DMS79 treated with DMSO at 0.1 percent for 48 hours (cell line): ENCODE measurements around the gene DCHS2.

Source experiments
- DNase-seq: peaks from one replicate; lab custom pipeline; 2025; lab: John Stamatoyannopoulos, UW

Gene DCHS2

GRCh38 chr4:154491341-154492271 lies at the start of gene DCHS2:
TSS of gene DCHS2 (minus strand) at chr4:154491799. CDS start at chr4:154491355, 444 bp downstream.
- peak; percentile 7 for DNase-seq

- no peak for DNase-seq
Observed at GRCh38 chr4:154534296-154534695, 42.7 kb upstream of the DCHS2 start.

DNA sequence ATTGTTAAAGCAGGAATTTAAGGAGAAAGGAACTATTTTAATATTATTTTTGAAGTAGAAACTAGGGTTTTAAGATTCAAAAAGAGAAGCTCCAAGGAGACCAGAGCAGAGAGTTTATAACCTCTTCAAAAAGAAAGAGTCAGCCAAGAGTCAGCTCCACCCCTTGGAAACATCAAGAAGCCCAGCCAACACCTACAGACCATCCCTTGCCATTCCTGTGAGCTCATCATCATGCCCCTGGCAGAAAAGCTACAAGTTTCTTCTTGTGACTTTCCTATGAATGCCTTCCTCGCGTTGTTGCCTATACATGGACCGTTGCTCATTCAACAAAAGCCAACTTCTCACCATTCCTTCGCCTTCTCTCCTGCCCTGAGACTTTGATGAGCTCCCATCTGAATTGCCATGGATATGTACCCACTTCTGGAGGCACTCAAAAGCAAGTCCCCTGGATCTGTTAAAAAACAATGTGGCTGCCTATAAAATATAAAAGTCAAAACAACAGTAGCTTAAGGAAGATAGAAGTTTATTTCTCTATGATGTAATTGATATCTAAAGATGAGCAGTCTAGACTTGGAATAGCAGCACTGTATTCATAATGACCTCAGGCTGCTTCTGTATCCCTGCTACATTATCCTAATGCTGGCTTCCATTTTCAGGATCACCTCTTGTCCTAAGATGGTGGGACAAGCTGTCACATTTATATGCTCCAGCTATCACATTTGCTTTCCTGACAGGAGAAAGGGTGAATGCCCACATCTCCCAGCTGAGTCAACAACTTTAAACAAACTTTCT lies 38.3 kb upstream of the DCHS2 start:
- no peak for DNase-seq

DNA sequence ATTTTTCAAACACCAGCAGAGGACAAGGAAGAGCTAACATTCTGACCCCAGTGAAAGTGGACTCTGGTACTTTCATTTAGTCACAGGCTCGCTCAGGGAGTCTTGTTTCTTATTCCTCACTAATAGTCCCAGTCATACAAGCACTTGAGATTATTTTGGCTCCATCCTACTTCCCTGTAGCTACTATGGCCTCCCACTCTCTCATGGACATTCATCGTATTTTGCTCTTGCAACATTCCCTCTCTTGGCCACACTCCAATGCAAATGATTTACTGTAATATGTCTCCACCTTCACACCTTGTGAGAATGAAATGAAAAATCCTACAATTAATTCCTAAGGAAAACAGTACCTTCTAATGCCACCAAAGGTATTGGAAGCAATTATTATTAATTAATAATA lies 37.3 kb upstream of the DCHS2 start:
- no peak for DNase-seq

DNA sequence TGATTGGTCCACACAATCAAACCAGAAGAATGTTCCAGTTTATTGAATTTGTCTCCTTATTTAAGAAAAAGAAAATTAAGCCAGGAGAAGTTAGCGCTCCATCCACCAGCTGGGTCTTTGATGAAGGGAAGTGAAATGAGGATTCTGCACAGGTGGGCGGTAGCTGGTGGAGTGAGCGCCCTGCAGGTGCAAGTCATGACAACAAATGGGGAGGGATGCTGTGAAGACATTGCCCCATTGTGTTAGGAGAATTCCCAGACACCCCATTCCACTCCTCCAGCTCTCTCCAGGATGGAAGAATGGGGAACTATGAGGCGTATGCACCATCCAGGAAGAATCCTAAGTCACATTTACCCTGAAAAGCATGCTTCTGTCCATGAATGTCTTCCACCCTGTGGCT lies 35.7 kb upstream of the DCHS2 start:
- DNase-seq: no peak

DNA sequence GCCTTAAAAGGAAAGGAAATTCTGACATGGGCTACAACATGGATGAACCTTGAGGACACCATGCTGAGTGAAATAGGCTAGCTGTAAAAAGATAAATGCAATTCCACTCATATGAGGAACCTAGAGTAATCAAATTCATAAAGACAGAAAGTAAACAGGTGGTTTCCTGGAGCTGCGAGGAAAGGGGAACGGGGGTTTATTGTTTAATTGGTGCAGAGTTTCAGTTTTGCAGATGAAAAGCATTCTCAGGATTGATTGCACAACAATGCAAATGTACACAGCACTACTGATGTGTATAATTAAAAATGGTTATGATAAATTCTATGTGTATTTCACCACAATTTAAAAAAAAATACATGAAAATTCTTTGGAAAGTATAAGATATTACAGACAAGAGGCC lies 34.6 kb upstream of the DCHS2 start:
- no peak for DNase-seq

DNA sequence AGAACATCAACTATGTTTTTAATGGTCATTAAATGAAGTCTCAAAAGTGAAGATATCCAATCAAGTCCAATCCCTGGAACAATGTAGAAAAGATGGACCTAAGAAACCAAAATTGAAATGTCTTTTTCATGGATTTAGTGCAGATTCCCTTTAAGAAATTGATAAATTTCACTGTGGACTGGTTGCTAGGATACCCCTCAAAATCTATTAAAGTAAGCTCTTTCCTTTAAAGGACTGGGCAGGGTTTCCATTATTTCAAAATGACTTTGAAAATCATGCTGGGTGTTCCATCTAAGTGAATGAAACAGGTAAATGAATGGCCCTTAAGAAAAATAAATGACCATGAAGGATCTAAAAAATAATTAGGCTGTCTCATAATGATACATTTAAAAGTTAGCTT lies 30.0 kb upstream of the DCHS2 start:
- DNase-seq: no peak

DNA sequence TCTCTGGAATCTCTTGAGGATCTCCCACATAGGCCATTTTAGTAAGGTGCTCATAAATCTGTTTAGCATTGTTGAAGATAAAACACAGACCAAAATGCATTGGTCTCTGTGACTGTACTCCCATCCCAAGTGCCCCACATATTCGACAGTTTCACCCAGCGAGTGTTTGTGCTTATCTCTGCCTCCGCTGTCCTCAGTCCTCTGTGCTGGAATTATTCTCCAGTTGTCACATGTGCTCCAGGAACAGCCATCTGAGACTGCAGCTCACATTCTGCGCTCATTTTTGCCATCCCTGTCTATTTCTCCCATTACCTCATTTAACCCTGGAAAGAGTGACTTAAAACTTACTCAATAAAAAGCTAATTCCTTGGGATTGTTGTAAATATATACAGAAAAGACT lies 27.6 kb upstream of the DCHS2 start:
- DNase-seq: no peak

- no peak for DNase-seq
Observed at GRCh38 chr4:154517591-154517990, 26.0 kb upstream of the DCHS2 start.

- no peak for DNase-seq
Observed at GRCh38 chr4:154516318-154517029, 24.9 kb upstream of the DCHS2 start.

GRCh38 chr4:154511981-154512380 lies 20.4 kb upstream of the DCHS2 start:
- no peak for DNase-seq

DNA sequence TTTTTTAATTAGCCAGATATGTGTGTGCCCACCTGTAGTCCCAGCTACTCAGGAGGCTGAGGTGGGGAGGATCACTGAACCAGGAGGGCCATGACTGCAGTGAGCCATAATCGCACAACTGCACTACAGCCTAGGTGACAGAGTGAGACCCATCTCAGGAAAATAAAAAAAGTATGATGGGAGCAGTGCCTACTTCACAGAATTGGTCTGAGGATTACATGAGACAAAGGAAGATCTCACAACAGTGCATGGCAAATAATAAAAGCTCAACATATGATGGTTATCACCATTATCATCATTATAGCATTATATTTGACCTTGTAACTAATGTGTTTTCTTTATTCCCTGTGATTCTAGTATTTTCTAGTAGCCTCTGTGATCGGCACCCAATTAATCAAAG lies 19.9 kb upstream of the DCHS2 start:
- DNase-seq: no peak

GRCh38 chr4:154507156-154507555 lies 15.6 kb upstream of the DCHS2 start:
- DNase-seq: no peak

GRCh38 chr4:154506253-154506652 lies 14.7 kb upstream of the DCHS2 start:
- no peak for DNase-seq

- no peak for DNase-seq
Observed at GRCh38 chr4:154503598-154503997, 12.0 kb upstream of the DCHS2 start.

DNA sequence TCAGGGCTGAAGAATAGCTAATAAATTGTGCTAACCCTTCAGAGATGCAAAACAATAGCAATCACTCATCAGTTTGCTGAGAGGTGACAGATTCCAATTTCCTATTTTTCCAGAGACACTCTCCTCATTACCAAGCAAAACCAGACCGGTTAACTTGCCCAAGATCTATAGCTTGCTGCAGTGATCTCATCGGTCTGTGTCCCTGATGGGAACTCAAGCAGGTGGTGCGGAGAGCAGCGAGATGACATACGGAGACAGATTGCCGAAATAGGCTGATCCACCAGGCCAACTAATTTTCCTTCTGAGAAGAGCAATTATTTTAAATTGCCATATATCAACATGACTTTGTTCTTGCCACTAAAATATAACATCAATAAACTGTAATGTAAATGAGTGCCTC lies 10.5 kb upstream of the DCHS2 start:
- DNase-seq: no peak

DNA sequence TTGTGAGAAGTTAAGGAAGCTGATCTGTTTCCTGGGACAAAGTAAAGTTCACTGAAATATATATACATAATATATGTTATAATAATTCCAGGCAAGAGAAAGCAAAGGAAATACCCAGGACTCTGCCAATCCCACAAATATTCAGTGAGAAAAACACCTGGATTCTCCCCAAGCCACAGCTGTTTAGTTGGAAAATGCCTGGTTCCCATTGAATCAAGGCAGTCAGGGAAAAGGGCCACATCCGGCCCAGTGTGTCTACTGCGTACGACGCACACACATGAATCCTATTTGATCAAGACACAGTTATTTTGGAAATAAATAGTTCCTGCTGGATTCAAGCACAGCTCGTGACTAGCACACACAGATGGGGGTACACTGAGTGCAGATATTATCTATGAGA lies 6.3 kb upstream of the DCHS2 start:
- no peak for DNase-seq

DNA sequence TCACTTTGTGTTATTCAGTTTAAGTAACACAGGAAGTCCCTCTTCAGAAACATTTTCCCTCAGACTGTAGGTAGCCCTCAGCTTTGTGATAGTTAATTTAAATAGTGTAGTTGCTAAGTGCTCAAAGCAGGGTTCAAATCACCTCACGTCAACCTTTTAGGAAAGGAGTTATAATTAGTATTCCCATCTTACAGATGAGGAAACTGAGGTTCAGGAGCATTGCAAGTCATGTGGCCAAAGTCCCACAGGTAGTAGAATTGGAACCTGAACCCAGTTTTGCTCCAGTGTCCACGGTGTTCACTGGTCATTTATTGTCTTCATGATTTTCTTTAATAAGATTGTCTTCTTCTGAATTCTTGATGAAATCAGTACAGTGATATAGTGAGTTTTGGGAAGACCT lies 4.3 kb upstream of the DCHS2 start:
- DNase-seq: no peak

DNA sequence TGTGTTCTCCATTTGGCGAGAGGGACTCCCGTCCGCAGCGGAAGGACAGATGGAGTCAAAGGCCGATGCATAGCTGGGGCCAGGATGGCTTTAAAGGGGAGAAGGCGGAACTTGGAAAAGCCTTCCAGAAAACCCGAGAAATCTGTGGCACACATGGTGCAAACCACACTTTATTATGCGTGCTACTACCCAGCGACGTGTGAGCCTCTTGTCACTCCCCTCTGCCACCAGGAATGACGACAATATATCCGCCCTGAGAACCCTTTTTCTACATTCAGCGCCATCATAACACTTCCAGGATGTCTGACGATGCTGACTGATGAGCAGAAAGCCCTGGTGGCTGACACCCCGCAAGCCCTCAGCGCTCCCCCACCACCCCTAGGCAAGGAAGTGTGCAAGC lies 689 bp upstream of the DCHS2 start:
- DNase-seq: no peak

GRCh38 chr4:154490583-154491340 lies 837 bp downstream of the DCHS2 start:
- no peak for DNase-seq

- no peak for DNase-seq
Observed at GRCh38 chr4:154490234-154490582, 1.4 kb downstream of the DCHS2 start.
